ENCODE data around the gene RGS16.

DNA sequence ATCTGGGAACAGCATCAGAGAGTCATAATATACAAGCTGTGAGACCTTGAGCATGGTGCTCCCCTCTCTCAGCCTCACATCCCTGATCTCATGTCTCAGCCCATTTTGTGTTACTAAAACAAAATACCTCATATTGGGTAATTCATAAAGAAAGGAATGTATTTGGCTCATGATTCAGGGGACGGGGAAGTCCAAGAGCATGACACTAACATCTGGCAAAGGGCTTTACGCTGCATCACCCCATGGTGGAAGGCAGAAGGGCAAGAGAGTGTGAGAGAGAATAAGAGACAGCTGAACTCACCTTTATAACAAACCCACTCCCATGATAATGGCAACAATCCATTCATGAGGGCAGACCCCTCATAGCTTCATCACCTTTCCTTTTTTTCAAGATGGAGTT lies 51.7 kb downstream of the RGS16 start:
- TF ChIP-seq, protein P1, sequence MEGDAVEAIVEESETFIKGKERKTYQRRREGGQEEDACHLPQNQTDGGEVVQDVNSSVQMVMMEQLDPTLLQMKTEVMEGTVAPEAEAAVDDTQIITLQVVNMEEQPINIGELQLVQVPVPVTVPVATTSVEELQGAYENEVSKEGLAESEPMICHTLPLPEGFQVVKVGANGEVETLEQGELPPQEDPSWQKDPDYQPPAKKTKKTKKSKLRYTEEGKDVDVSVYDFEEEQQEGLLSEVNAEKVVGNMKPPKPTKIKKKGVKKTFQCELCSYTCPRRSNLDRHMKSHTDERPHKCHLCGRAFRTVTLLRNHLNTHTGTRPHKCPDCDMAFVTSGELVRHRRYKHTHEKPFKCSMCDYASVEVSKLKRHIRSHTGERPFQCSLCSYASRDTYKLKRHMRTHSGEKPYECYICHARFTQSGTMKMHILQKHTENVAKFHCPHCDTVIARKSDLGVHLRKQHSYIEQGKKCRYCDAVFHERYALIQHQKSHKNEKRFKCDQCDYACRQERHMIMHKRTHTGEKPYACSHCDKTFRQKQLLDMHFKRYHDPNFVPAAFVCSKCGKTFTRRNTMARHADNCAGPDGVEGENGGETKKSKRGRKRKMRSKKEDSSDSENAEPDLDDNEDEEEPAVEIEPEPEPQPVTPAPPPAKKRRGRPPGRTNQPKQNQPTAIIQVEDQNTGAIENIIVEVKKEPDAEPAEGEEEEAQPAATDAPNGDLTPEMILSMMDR (optimal IDR thresholded peaks at IDR 0.05 in 1 of 3, IDR thresholded peaks at IDR 0.05 in 1 of 3, conservative IDR thresholded peaks at IDR 0.05 in 1 of 3; ENCODE audit: extremely low read depth in 1 of 3, insufficient read depth in 2 of 3, low read length in 3 of 3): no peak
- TF ChIP-seq EZH2 (IDR thresholded peaks at IDR 0.05; ENCODE audit: low read length): no peak

Measured in keratinocyte (primary cell).